ENCODE data around the gene TCEAL3.

Gene TCEAL3

GRCh38 chrX:103614999-103615398 is 7.2 kb downstream of the TCEAL3 start:
- Histone ChIP-seq H3K27me3 (replicated peaks; ENCODE audit: control insufficient read depth, insufficient read depth, low read length) (no peaks in the 10 kb centered on the region), H3K4me3 (replicated peaks; ENCODE audit: low read depth, low read length) (no peak overlapping the region), H3K36me3 (ENCODE audit: control insufficient read depth, insufficient read depth, low read length) (no peaks in the 10 kb centered on the region)
- no peak for TF ChIP-seq CTCF (IDR thresholded peaks at IDR 0.05; ENCODE audit: insufficient read depth, low read length, poor library complexity, severe bottlenecking)
- no peak for DNase-seq (ENCODE audit: extremely low read depth, insufficient read length)

DNA sequence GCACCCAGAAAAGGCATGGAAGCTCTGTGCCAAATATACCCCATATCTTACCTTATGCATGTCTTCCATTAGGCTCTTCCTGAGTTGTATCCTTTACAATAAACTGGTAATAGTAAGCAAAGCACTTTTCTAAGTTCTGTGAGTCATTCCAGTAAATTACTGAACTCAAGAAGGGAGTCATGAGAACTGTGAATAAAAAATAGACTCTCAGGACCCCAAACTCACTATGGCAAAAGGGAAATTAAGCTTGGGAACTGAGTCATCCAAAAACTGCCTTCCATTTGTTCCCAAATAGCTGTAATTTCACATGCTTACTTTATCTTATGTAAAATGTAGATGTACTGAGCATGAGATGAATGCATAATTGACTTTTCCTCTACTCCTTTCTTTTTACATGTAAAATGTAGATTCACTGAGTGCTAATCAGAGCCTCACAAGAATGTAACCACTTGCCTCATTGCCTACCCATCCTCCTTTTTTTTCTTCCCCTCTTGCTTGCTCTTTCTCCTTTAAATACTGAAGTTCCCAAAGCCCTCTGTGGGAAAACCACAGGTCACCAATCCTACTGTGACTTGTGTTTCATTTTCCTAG is 8.1 kb downstream of the TCEAL3 start:
- Histone ChIP-seq H3K36me3 (ENCODE audit: control insufficient read depth, insufficient read depth, low read length) (no peaks in the 10 kb centered on the region), H3K27me3 (replicated peaks; ENCODE audit: control insufficient read depth, insufficient read depth, low read length) (no peaks in the 10 kb centered on the region)
- no peak for DNase-seq (ENCODE audit: extremely low read depth, insufficient read length)

GRCh38 chrX:103616676-103617186 is 9.0 kb downstream of the TCEAL3 start:
- no peaks in the 10 kb centered on the region for H3K27me3 ChIP-seq (replicated peaks; ENCODE audit: control insufficient read depth, insufficient read depth, low read length)
- H3K36me3 ChIP-seq (ENCODE audit: control insufficient read depth, insufficient read depth, low read length) = no peaks in the 10 kb centered on the region
- TF ChIP-seq CTCF (IDR thresholded peaks at IDR 0.05; ENCODE audit: insufficient read depth, low read length, poor library complexity, severe bottlenecking) = no peak
- no peak for DNase-seq (ENCODE audit: extremely low read depth, insufficient read length)
- H3K4me3 ChIP-seq (replicated peaks; ENCODE audit: low read depth, low read length) = no peak overlapping the region

More for the DNA sequence above, 8.1 kb downstream of the TCEAL3 start:
- no peak overlapping the region for H3K4me3 ChIP-seq (replicated peaks; ENCODE audit: low read depth, low read length)
- no peak for TF ChIP-seq CTCF (IDR thresholded peaks at IDR 0.05; ENCODE audit: insufficient read depth, low read length, poor library complexity, severe bottlenecking)

- no peaks in the 10 kb centered on the region for H3K27me3 ChIP-seq (replicated peaks; ENCODE audit: control insufficient read depth, insufficient read depth, low read length)
Observed at GRCh38 chrX:103624111-103624510, 16.3 kb downstream of the TCEAL3 start.

GRCh38 chrX:103626855-103627254 is 19.1 kb downstream of the TCEAL3 start:
- no peak for TF ChIP-seq CTCF (IDR thresholded peaks at IDR 0.05; ENCODE audit: insufficient read depth, low read length, poor library complexity, severe bottlenecking)
- Histone ChIP-seq H3K4me3 (replicated peaks; ENCODE audit: low read depth, low read length) (no peak overlapping the region), H3K36me3 (ENCODE audit: control insufficient read depth, insufficient read depth, low read length) (no peaks in the 10 kb centered on the region), H3K27me3 (replicated peaks; ENCODE audit: control insufficient read depth, insufficient read depth, low read length) (no peaks in the 10 kb centered on the region)
- no peak for DNase-seq (ENCODE audit: extremely low read depth, insufficient read length)

More at GRCh38 chrX:103624111-103624510, 16.3 kb downstream of the TCEAL3 start:
- no peak for TF ChIP-seq CTCF (IDR thresholded peaks at IDR 0.05; ENCODE audit: insufficient read depth, low read length, poor library complexity, severe bottlenecking)
- Histone ChIP-seq H3K36me3 (ENCODE audit: control insufficient read depth, insufficient read depth, low read length) (no peaks in the 10 kb centered on the region), H3K4me3 (replicated peaks; ENCODE audit: low read depth, low read length) (no peak overlapping the region)
- no peak for DNase-seq (ENCODE audit: extremely low read depth, insufficient read length)
